Measurements from ENCODE around the gene GABBR2.

GABBR2 gene

DNA sequence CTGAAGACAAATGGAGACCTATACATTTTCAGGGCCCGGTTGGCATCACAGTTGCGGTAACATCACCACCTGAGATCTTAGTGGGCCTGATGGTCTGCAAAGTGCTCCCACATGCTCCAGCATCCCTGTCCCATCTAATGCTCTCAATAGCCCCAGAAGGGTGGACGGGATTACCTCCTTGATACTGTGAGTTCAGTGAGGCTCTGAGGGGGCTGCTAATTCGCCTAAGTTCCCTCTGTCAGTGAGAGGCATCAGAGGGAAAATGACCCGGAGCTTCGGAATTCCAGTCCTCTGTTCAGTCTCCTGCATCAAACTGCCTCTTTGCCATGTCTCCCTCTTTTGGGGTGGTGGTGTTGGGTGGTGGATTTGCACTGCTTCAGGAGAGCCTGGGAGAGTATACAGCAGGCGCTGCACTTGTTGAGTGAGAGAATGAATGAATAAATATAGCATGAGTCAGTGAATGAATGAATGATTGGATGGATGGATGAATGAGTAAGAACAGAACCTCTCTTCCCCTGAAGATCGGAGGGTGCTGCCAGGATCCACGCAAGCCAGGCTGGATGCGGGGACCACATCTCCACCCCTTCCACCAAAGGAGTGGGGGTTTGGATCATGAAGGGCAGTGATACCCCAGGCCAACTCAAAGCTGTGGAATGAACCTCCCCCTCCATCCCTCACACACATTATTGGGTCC lies 141.0 kb downstream of the GABBR2 start:
- no peak for DNase-seq

DNA sequence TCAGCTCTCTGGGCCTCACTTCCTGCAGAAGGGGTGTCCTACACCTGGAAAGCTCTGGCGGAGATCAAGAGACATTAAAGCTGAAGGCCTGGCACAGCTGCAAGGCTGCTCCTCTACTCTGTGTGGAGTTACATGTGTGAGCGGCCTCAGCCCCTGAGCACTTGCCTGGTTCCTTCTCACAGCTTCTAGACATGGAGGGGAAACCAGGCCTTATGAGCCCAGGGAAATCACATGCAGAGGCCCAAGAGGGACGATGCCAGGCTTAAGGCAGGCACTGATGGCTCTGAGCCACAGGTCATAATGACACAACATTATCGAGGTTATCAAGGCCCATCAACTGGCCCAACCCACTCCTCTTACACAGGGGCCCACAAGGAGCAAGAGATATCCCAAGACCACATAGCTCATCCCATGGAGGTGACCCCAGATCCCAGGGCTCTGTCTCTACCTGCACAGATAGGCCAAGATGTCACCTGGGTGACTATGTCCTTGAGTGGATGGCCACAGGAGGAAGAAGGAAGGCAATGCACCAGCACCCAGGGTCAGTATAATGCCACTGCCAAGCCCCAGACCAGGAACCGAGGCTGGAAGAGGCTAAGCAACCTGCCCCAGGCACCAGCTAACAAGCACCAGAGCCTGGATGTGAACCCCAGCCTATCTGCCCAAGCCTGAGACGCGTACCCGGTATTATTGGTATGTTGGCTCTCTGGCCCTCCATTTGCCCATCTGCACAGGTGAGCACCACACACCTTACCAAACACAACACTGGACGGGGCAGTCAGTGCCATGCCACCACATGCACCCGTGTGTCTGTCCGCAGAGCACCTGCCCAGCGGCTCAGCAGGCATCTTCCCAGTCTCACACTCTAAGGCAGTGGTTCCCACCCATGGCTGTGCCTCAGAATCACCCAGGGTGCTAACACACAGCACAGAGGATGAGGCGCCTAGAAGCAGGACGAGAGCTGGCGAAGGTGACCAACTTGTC lies 143.3 kb downstream of the GABBR2 start:
- DNase-seq: no peak

DNA sequence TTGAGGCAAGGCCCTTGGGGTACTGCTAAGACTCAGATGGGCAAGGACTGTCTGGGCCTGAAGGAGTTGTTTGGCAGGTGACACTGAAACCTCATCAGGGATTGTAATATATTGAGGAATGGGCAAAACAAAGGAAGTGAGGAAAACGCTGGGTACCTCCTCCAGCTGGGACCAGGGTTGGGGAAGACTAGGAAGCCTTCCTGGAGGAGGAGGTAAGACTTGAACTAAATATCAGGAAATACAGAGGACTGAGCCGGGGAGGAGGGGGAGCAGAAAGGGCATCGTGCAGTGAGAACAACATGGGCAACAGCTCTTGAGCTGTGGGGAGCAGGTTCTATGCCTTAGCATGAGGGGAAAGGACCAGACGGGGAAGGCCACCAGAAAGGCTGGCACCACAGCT lies 144.0 kb downstream of the GABBR2 start:
- DNase-seq: no peak

DNA sequence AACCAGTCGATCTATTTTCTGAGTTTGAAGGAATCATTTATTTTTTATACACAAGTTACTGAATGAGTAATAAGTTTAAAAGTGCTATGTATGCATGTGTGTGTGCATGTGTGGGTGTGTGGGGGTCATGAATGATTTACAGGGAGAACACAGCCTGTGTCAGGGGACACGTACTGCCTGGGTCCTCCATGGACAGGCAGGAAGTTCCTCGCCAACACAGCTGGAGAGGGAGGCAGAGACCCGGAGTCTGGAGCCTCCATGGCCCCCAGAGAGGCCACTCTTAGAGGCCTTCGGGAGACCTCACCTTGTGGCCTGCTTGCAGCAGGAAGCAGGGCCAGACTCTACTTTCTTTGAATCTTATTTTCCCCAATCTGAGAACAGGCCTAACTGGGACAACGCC lies 144.7 kb downstream of the GABBR2 start:
- no peak for DNase-seq

DNA sequence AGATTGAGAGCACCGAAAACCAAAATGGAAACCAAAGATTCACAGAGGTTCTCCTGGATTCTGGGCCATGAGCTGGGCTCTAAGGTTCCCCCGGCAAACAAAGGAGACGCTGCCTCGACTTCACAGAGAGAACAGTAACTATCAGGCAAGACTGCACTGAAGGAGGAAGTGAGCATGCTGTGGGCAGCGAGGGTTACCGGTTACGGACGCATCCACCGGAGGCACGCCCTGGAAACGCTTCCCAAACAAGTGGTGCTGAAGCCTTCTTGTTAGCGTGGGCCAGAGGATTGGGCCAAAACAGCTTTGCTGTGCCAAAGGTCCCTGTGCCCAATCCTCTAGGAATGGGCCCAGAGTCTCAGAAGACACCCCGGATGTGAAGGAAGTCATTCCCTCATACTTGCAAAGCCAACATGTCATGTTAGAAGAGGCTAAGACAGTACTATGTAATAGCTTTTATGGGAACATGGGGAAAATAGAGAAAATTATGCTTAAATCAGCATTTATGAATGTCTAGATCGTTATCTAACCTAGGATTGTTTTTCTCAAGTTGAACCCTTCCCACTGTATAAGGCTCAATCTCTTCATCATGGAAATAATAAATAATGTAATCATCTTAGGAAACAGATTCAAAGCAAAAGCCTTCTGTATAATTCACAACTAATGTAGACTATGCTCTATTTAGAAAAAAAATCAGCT lies 145.4 kb downstream of the GABBR2 start:
- no peak for DNase-seq

DNA sequence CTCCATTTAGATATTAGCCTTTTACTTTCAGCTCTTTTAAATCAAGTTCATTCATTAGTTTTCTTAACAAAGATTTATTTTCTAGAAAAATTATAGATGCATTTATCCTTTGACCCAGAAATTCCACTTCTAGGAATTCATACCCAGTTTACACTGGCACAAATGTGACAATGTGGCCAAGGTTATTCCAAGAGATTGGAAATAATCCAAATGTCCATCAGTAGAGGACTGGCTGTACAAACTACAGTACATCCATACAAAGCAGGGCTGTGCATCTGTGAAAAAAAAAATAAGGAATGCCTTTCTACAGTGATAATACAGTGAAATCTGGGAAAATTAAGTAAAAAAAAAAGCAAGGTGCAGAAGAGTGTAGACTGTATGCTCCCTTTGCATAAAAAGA lies 149.2 kb downstream of the GABBR2 start:
- no peak for DNase-seq

DNA sequence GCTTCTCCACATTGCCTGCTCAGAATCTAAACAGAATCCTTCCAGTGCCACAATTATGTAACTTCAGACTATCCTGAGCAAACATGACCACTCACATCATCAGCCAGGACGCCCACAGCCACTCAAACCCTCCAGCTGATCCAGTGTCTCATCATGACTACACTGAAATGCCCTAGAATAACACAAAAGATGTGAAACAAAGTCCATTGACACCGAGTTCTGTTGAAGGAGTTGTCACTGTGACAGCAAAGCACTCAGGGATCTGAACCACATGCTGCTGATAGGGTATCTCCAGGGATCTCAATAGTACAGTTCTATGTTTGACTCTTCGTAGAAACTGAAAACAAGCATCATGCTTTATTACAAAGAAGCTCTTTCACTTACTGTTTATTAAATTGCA lies 150.2 kb downstream of the GABBR2 start:
- no peak for DNase-seq

DNA sequence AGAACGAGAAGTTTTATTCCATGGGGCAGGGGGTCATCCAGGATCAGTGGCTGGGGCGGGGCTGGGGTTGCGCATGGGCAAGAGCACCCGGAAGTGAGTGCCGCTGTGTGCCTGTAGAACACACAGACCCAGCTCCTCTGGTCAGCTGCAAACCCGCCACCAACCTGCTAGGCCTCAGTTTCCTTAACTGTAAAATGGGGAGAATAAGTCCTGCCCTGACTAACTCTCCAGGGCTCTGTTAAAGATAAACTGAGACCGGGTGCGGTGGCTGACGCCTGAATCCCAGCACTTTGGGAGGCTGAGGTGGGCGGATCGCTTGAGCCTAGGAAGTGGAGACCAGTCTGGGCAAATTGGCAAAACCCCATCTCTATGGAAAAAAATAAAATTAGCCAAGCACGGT lies 152.2 kb downstream of the GABBR2 start:
- no peak for DNase-seq

DNA sequence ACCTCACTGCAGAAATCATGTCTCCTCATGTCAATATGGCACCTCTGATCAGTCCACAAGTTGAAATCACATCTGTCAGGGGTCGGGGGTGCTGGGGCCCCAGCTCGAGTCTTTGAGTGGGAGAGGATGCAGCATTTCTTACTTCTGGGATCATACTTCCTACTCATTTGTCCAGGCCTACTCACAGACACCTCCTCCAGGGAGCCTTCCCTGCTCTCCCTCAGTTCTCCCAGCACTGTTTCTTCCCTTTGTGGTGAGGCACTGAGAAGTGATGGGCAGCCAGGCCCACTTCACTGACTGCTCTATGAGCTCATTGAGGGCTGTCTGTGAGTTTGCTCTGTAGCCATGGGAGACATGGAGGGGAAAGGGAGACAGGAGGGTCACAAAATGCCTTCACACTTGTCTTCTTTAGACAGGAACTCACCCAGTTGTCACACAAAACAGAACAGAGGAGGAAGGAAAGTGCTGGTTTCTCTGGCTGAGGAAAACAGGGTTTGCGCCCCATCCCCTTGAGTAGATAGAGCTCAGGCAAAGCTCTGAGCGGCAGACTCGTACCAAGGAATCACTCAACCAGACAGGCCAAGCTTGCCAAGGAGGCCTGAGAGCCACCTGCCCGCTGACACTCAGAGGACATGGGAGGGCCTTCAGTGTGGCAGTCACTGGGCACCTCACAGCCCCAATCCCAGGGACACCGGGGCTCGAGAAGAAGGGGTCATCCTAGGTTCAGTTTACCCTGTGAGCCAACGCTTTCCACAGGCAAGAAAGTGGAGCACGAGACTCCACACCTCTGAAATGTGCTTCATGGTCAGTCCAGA lies 152.9 kb downstream of the GABBR2 start:
- DNase-seq: no peak

DNA sequence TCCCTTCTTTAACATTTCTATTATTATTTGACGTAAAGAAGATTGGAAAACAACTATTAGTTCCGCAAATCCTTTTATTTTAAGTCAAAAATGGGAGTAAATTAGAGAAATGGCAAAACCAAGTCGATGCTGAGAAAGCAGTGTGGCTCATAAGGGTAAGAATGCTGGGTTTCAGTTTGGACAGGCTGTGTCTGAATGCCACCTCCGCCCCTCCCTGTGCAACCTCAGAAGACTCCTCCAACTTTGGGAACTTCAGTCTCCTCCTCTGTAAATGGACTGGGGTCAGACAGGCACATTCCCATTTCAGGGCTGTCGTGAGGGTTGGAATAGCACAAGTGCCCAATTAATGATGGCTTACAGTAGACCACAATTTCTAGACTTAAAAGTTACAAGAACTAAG lies 154.0 kb downstream of the GABBR2 start:
- no peak for DNase-seq

DNA sequence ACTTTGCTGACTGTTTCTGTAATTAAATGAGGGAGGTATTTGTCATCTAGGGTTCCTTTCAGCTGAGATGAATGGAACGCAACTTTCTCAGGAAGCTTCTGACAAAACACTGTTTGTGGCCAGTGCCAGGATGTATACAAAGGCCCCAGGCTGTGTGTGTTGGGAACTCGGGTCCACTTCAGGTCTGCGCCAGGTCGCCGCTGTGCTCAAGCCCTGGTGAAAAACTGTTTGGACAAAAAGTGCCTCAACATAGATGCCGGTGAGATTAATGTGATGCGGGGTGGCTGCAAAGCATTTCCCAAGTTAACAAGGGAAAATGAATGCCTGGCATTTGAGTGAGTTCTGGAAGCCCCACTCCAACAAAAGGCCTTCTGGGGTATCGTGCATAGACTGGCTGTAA lies 156.4 kb downstream of the GABBR2 start:
- no peak for DNase-seq

DNA sequence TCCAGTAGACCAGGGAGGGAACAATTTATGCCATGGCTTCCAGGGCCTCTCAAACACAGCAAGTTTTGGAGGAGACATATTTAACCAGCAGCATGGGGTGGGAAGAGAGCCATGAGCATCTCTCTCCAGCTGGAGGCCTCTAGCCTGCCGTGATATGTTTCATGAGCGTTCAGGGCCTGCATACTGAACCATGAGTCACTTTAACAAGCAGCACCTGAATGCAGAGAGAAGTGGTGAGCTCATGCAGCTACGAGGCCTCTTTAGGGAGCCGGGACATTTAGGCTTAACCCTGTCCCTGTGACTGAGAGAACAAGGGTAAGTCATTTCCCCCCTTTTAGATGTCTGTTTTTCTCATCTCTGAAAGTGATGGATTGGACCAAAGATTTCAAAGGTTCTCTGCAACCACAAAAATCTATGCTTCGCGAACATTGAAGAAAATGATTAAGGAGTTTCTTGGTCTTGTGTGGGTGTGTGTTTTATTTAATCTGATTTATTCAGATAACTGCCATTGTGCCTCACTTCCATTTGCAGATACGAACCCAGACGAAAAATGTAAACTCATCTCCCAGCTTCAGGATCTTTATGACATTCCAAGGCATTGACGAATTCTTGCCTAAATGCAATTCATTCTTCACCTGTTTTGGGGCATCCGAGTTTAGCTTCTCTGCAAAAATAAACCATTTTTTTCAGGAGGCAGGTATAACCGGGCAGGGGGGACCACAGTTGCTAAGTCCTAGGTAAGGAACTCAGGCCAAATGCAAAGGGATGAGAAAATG lies 157.0 kb downstream of the GABBR2 start:
- no peak for DNase-seq

DNA sequence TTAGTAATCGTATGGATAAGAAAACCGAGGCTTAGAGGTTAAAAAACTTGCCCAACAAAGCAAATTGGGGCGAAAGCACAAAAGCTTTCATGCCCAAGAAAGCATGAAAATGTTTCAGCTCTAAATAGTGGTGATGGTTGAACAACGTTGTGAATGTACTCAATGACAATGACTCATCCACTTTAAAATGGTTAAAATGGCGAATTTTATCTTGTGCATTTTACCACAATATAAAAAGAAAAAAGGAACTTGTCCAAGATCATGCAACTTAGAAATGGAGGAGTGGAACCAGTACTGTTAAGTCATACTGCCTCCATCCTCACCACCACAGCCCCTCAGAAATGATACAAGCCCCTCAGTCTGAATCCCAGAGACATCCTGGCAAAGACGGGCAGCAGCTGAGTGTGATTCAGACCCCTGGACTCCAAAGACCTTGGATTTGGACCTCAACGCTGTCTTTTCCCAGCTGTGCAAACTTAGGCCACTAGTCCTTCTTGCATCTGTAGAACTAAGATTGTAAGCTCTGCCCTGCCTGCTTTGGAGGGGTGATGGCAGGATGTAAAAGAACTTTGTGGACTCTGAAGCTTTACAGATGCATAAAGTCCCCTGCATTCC lies 158.4 kb downstream of the GABBR2 start:
- DNase-seq: no peak

DNA sequence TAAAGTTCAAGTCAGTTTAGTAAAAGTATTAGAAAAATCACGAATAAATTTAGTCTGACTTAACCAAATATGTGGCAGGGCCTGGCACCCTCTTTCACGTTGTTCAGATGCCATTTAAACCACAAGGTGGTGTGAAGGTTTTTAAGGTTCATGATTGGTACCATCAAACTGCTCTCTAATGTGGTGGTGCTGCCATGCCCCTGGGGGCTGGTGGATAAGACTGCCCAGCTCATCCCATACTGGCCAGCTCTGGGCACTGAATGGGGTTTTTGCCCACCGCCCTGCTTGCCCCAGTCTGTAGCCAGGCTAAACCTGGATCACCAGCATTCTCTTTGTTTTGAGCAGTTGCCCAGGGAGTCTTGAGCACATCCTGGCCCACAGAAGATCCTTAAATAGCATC lies 159.3 kb downstream of the GABBR2 start:
- no peak for DNase-seq

DNA sequence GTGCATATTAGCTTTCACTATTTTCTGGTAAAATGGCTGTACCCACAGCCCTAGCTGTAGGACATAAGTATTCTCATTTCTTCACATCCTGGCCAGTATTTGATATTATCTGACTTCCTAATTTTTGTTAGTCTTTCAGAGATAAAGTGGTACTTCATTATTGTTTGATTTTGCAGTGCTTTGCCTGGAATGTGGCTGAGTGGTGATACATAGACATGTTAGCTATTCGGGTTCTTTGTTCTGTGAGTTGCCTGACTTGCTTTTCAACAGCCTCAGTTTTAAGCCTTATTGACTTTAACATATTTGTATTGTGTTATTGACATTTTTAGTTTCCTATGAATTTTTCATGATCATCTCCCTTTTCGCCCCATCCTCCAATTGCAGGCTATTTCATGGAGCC lies 161.1 kb downstream of the GABBR2 start:
- DNase-seq: no peak

DNA sequence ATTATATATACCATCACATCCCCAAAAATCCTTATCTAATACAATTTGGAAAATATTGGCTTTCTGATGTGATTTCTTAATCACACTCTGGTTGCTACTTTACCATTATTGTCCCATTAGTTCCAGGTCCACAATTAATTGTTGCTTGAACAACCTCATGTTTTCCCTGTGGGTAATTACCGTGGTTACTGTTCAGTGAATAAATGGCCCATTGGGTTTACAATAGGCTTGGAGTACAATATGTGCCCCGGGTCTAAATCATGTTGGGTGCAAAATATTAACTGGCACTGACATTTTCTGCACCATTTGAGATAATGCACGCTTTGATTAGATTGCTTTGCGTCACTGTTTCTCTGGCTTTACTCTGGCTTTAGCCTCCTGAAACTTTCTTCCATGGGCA lies 163.7 kb downstream of the GABBR2 start:
- DNase-seq: no peak

DNA sequence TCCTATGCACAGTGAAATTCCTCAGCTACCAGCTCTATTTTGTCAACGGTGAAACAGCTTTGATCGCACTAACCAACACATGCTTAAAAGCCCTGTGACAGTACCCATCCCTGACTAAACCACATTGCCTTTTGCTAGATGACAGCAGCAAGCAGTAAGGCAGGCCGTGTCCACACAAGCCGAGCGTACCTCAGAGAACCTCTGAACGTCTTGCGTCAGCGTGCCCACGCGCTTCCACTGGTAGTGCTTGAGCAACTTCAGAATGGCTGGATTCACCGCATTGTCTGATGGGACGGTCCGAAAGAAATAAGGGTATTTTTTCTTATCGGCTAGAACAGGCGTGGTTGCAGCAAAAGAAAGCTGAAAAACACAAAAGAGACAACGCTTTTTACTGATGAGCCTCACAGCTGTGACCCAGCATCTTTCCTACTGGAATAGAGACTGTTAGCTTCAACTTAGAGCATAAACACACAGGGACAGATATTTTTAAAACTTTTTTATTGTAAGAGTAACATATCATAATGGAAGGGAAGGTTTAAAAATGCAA lies 167.0 kb downstream of the GABBR2 start:
- DNase-seq: no peak

DNA sequence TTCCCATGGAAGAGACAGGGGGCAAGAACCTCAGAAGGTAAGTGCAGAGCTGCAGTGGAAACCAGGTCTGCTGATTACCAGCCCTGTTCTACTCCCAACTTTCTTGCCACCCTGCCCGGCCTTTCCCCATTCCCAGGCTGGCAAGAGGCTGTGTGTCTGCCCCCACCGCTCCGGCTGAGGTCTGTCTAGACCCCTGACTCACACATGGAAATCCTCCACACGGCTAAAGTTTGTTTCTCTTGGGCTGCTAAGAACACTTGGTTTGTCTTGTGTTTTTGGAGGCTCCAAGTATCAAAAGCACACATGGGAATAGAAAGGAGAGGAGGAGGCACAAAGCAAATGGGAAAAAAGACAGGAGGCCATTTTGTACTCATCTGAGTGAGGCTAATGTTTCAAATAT lies 168.3 kb downstream of the GABBR2 start:
- DNase-seq: no peak

DNA sequence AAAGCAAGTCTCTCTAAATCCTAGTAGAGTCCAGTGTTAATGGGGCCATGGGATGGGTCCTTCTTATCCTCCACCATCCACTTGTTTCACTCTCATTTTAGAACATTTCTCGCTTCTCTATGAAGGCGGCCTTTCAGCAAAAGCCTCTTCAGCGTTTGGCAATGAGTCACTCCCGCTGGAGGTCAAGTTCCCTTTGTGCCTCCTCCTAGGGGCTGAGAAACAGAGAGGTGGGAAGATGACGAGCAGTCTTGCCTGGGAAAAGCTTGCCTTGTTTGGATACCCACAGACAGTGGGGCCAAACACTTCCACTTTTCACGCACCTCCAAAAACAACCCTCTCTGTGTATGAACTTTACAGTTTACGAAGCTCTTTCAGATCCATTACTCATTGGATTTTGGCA lies 168.8 kb downstream of the GABBR2 start:
- DNase-seq: no peak

DNA sequence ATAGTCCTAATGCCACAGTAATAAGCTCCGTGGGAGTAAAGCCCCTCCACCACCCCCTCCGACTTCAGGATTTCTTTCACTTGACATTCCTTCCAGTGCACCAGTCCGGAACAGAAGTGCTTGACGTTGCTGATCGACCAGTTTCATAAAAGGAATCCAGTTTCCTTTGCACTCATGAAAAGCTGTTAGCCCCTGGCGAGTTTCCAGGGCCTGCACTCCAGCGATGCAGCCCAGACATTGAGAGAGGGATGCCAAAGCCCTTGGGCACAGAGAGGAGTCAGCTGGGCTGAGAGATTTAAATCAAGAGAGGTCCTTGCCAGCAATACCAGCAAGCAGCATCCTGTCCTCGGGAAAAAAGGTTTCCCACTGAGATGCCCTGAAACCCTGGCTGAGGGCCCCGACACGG lies 170.1 kb downstream of the GABBR2 start:
- DNase-seq: no peak

DNA sequence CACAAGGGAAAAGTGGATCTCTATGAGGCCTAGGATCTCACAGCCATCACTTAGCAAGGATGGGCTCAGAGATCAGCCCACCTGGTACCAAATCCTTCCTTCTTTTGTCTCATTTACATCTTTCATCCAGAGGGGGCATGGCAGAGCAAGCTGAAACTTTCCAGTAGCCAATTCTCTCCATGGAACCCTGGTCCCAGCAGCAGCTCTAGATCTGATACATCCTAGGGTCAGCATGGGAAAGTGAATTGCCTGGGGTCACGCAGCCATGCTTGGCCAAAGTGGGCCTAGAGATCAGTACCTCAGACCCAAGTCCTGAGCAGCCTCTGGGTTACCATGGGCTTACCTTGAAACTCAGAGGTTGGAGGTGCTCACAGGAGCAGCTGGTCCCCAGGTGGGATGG lies 170.5 kb downstream of the GABBR2 start:
- DNase-seq: no peak
